Esophagus squamous epithelium (tissue), 4 donors: ENCODE measurements around the gene FIBP.

Experiments
- POLR2A ChIP-seq, 4 donors: fragments of 450-650 bp; IDR thresholded peaks; one replicate each; pipeline ENCODE4 v1.6.1; 2017; ENCODE audit warnings: antibody characterized with exemption in 4 of 4, mild to moderate bottlenecking in 4 of 4, moderate library complexity in 3 of 4
- TF ChIP-seq, protein P1 (sequence below), 6 experiments: fragments of 450-650 bp in 4 of 6; fragments of 200-600 bp in 2 of 6; sonication (generic) in 2 of 6; IDR thresholded peaks; one replicate each; pipeline ENCODE4 v1.5.1; 2016 to 2019; ENCODE audit warnings: antibody characterized with exemption in 6 of 6, mild to moderate bottlenecking in 4 of 6, moderate library complexity in 4 of 6

DNA sequence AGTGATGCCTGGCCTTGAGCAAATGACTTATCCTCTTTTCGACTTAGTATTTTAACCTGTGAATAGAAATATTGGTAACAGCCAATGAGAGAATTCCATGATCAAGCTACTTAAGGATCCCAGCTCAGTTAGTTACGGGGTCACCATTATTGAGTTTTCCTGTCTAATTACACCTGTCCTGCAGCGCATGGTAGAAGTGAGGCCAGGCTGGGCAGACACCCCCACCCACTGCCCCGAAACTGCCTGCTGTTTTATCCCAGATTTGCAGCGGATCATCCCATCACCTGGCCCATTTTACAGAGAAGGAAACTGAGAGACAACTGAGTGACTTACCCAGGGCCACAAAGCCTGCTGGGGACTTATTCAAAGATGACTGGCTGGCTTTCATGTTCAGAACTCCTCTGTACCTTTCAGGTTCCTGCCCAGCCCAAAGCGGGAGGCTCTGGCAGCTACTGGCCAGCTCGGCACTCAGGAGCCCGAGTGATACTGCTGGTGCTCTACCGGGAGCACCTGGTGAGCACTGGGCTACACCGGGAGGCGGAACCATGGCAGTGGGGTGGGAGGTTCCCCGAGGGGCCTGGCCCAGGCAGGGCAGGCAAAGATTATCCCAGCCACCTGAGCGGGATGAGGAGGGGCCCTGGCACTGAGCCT lies 26.6 kb downstream of the FIBP start:
- TF ChIP-seq, protein P1, sequence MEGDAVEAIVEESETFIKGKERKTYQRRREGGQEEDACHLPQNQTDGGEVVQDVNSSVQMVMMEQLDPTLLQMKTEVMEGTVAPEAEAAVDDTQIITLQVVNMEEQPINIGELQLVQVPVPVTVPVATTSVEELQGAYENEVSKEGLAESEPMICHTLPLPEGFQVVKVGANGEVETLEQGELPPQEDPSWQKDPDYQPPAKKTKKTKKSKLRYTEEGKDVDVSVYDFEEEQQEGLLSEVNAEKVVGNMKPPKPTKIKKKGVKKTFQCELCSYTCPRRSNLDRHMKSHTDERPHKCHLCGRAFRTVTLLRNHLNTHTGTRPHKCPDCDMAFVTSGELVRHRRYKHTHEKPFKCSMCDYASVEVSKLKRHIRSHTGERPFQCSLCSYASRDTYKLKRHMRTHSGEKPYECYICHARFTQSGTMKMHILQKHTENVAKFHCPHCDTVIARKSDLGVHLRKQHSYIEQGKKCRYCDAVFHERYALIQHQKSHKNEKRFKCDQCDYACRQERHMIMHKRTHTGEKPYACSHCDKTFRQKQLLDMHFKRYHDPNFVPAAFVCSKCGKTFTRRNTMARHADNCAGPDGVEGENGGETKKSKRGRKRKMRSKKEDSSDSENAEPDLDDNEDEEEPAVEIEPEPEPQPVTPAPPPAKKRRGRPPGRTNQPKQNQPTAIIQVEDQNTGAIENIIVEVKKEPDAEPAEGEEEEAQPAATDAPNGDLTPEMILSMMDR (IDR thresholded peaks at IDR 0.05), result no peak
- TF ChIP-seq POLR2A (IDR thresholded peaks at IDR 0.05), result no peak
